WTC11 (cell line): Measurements from ENCODE around the gene POU3F2. TPM values are rescaled to one million over a fixed set of nuclear protein-coding genes. Genes with fewer than 3 reads are reported as not detected.

Experiments
- ATAC-seq: fragments of 200-7000 bp; cut with Tn5 transposase; 2 replicates; pipeline ENCODE4 v1.10.0; 2021; ENCODE audit warnings: mild to moderate bottlenecking, moderate library complexity
- CTCF ChIA-PET: fragments of 300-600 bp; sonication (Branson Sonifier 250); formaldehyde crosslinking; loops from one replicate; lab custom pipeline; 2021; ENCODE audit warnings: antibody characterized with exemption; lab: Charles Lee
- POLR2A ChIA-PET: fragments of 350-600 bp; sonication (Branson Sonifier 250); formaldehyde crosslinking; loops from one replicate; lab custom pipeline; 2021; ENCODE audit warnings: antibody characterized with exemption; lab: Charles Lee
- DNase-seq: peaks from one replicate; pipeline ENCODE4 v3.0.0; 2021; ENCODE audit warnings: low spot score
- H3K27ac Mint-ChIP-seq: 2 replicates; pipeline ENCODE4 v1.8.0; 2021; ENCODE audit warnings: mixed read lengths
- H3K27me3 Mint-ChIP-seq: 2 replicates; pipeline ENCODE4 v1.8.0; 2021; ENCODE audit warnings: low read depth, mild to moderate bottlenecking, moderate library complexity, mixed read lengths
- H3K36me3 Mint-ChIP-seq: 2 replicates; pipeline ENCODE4 v1.8.0; 2021; ENCODE audit warnings: mixed read lengths
- H3K4me1 Mint-ChIP-seq: 2 replicates; pipeline ENCODE4 v1.8.0; 2022; ENCODE audit warnings: mixed read lengths
- H3K4me3 Mint-ChIP-seq: 2 replicates; pipeline ENCODE4 v1.8.0; 2021; ENCODE audit warnings: mild to moderate bottlenecking, moderate library complexity, mixed read lengths
- H3K9me3 Mint-ChIP-seq: 2 replicates; pipeline ENCODE4 v1.8.0; 2021; ENCODE audit warnings: mixed read lengths
- CREM ChIP-seq: sonication (generic); formaldehyde crosslinking; IDR thresholded peaks from 2 replicates; pipeline ENCODE4 v1.8.1; 2022; ENCODE audit warnings: mild to moderate bottlenecking, missing genetic modification reagents, moderate library complexity
- ELF4 ChIP-seq: sonication (generic); formaldehyde crosslinking; IDR thresholded peaks from 2 replicates; pipeline ENCODE4 v1.8.1; 2022; ENCODE audit warnings: low read depth, mild to moderate bottlenecking, moderate library complexity, missing genetic modification reagents
- FOXK1 ChIP-seq: sonication (generic); formaldehyde crosslinking; IDR thresholded peaks from 2 replicates; pipeline ENCODE4 v1.8.0; 2022; ENCODE audit warnings: mild to moderate bottlenecking, moderate library complexity, missing genetic modification reagents
- GABPB1 ChIP-seq: sonication (generic); formaldehyde crosslinking; IDR thresholded peaks from 2 replicates; pipeline ENCODE4 v1.8.1; 2023; ENCODE audit warnings: mild to moderate bottlenecking, missing genetic modification reagents
- GTF2I ChIP-seq: fragments of 250-450 bp; sonication (Bioruptor Pico); conservative IDR thresholded peaks from 2 replicates; pipeline ENCODE4 v1.4.0; 2021; ENCODE audit warnings: mild to moderate bottlenecking
- IRF2 ChIP-seq: sonication (generic); formaldehyde crosslinking; IDR thresholded peaks from 2 replicates; pipeline ENCODE4 v1.8.0; 2022; ENCODE audit warnings: low read depth, missing genetic modification reagents, borderline replicate concordance
- KAT7 ChIP-seq: sonication (generic); formaldehyde crosslinking; IDR thresholded peaks from 2 replicates; pipeline ENCODE4 v1.8.1; 2023; ENCODE audit warnings: missing genetic modification reagents, mild to moderate bottlenecking, borderline replicate concordance
- NR3C1 ChIP-seq: sonication (generic); formaldehyde crosslinking; conservative IDR thresholded peaks from 2 replicates; pipeline ENCODE4 v1.8.1; 2023; ENCODE audit warnings: low read depth, mild to moderate bottlenecking, missing genetic modification reagents
- RELA ChIP-seq: sonication (generic); formaldehyde crosslinking; IDR thresholded peaks from 2 replicates; pipeline ENCODE4 v1.8.1; 2022; ENCODE audit warnings: missing genetic modification reagents, mild to moderate bottlenecking, borderline replicate concordance
- SMAD4 ChIP-seq: sonication (generic); formaldehyde crosslinking; IDR thresholded peaks from 2 replicates; pipeline ENCODE4 v1.8.0; 2022; ENCODE audit warnings: mild to moderate bottlenecking, missing genetic modification reagents
- SOX15 ChIP-seq: fragments of 250-450 bp; sonication (Bioruptor Pico); IDR thresholded peaks from 2 replicates; pipeline ENCODE4 v1.9.0; 2021; ENCODE audit warnings: mild to moderate bottlenecking
- TEAD1 ChIP-seq: sonication (generic); formaldehyde crosslinking; IDR thresholded peaks from 2 replicates; pipeline ENCODE4 v1.8.0; 2022; ENCODE audit warnings: mild to moderate bottlenecking, missing genetic modification reagents
- ZNF317 ChIP-seq: sonication (generic); formaldehyde crosslinking; IDR thresholded peaks from 2 replicates; pipeline ENCODE4 v1.8.1; 2023; ENCODE audit warnings: low read depth, mild to moderate bottlenecking, moderate library complexity, missing genetic modification reagents, borderline replicate concordance
- ZNF416 ChIP-seq: fragments of 250-450 bp; sonication (Bioruptor Pico); IDR thresholded peaks from 2 replicates; pipeline ENCODE4 v1.9.0; 2021; ENCODE audit warnings: mild to moderate bottlenecking, inconsistent platforms
- ZNF671 ChIP-seq: fragments of 250-450 bp; sonication (Bioruptor Pico); IDR thresholded peaks from 2 replicates; pipeline ENCODE4 v1.8.0; 2021; ENCODE audit warnings: mild to moderate bottlenecking
- total RNA-seq: library from RNA; stranded (reverse); gene quantifications from 3 replicates; pipeline ENCODE4 v1.2.3, GENCODE V29; 2021
- TF ChIP-seq, protein P1 (sequence below): sonication (generic); formaldehyde crosslinking; IDR thresholded peaks from 2 replicates; pipeline ENCODE4 v1.8.0; 2023; ENCODE audit warnings: missing genetic modification reagents
- TF ChIP-seq, protein P2 (sequence below): sonication (generic); formaldehyde crosslinking; IDR thresholded peaks from 2 replicates; pipeline ENCODE4 v1.8.1; 2023; ENCODE audit warnings: mild to moderate bottlenecking, missing genetic modification reagents, moderate library complexity
- TF ChIP-seq, protein P3 (sequence below): sonication (generic); formaldehyde crosslinking; IDR thresholded peaks from 2 replicates; pipeline ENCODE4 v1.8.0; 2022; ENCODE audit warnings: mild to moderate bottlenecking, missing genetic modification reagents
- TF ChIP-seq, protein P4 (sequence below): sonication (generic); formaldehyde crosslinking; conservative IDR thresholded peaks from 2 replicates; pipeline ENCODE4 v1.8.1; 2023; ENCODE audit warnings: mild to moderate bottlenecking, low read depth, missing genetic modification reagents, moderate library complexity
- TF ChIP-seq, protein P5 (sequence below): fragments of 250-450 bp; sonication (Bioruptor Pico); conservative IDR thresholded peaks from 2 replicates; pipeline ENCODE4 v1.9.0; 2021; ENCODE audit warnings: mild to moderate bottlenecking
- TF ChIP-seq, protein P6 (sequence below): sonication (generic); formaldehyde crosslinking; IDR thresholded peaks from 2 replicates; pipeline ENCODE4 v1.8.1; 2023; ENCODE audit warnings: mild to moderate bottlenecking, missing genetic modification reagents

POU3F2 gene
- total RNA-seq, 1 experiment from 2014 or later, result 0.07 TPM

DNA sequence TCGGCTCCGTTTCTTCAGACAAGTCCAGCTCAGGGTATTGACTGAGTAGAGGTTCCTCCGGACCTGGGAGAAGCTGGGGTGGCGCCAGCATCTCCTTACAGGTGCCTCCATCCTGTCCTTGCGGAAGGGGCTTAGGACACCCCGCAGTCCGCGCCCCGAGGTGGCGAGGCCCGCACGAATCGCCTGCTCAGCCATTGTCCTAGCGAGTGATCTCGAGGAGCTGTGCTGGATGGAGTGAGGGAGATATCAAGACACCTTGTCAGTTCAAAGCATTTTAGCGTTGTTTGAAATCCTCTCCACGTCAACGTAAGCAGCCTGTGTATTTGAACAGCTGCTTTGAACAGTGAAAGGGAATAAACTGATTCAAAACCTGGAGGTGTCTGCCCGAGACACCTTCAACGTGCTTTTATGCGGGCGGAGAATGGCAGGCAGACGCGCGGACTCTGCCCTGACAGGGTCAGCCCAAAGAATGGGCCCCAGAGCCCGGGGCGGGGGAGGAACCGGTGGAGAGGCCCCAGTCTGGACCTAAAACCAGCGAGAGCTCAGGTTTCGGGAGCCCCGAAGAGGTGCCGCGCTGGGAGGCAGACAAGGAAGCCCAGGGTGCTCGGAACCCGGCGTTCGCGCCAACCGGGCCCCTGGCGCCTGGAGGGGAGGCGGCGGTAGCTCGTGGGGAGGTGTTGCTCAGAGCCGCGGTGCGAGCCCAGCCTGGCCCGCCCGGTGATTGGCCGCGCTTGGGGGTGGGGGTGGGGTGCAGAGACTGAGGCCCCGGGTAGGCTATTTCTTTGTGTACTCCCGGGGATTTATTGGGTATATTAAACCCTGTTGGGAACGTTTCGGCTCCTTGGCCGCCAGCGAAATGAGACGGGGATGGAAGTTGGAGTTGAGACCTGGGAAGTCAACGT lies 3.1 kb upstream of the POU3F2 start (continued):
- TF ChIP-seq GTF2I (CRISPR knock-in tag) (no peak), ZNF671 (CRISPR knock-in tag) (no peak), FOXK1 (CRISPR knock-in tag) (no peak), NR3C1 (CRISPR knock-in tag) (no peak), RELA (no peak), SMAD4 (no peak), ZNF317 (CRISPR knock-in tag) (no peak), ZNF416 (CRISPR knock-in tag) (no peak), SOX15 (CRISPR knock-in tag) (no peak), TEAD1 (CRISPR knock-in tag) (no peak)
- TF ChIP-seq, protein P1, sequence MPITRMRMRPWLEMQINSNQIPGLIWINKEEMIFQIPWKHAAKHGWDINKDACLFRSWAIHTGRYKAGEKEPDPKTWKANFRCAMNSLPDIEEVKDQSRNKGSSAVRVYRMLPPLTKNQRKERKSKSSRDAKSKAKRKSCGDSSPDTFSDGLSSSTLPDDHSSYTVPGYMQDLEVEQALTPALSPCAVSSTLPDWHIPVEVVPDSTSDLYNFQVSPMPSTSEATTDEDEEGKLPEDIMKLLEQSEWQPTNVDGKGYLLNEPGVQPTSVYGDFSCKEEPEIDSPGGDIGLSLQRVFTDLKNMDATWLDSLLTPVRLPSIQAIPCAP (CRISPR knock-in tag), result no peak

DNA sequence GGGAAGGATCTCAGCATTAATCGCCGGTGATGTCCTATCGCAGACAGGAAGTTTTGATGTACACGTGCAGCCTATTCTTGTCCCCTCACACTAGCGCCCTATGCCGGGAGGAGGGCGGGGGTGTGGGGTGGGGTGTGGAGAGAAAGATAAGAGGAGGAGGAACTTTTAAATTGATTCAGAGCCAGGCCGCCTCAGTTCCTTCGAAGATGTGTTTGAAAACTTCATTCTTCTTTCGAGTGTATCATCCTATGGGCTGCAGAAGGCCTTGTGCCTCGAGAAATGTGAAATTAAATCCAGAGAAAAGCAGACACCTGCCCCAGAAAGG lies 2.5 kb upstream of the POU3F2 start:
- CTCF ChIA-PET, result interaction anchor here (0.8 to 1.5 kb wide), 6 partner anchors 11 to 1391 kb away, joined by 3 to 6 read pairs (median 4); no protein-coding TSS in a partner anchor
- Mint-ChIP-seq H3K27me3 (peaks cover 97% of the 10 kb centered on the region), H3K9me3 (no peaks in the 10 kb centered on the region), H3K4me1 (peaks cover 59% of the 10 kb centered on the region), H3K36me3 (no peaks in the 10 kb centered on the region), H3K27ac (no peak overlapping the region), H3K4me3 (peak overlapping the region; percentile 69)
- POLR2A ChIA-PET, result no interaction called here
- DNase-seq (no peak), ATAC-seq (no peak)
- TF ChIP-seq KAT7 (no peak), ELF4 (CRISPR knock-in tag) (no peak), IRF2 (no peak), FOXK1 (CRISPR knock-in tag) (no peak), GABPB1 (CRISPR knock-in tag) (no peak), CREM (CRISPR knock-in tag) (no peak), GTF2I (CRISPR knock-in tag) (no peak)
- TF ChIP-seq, protein P2, sequence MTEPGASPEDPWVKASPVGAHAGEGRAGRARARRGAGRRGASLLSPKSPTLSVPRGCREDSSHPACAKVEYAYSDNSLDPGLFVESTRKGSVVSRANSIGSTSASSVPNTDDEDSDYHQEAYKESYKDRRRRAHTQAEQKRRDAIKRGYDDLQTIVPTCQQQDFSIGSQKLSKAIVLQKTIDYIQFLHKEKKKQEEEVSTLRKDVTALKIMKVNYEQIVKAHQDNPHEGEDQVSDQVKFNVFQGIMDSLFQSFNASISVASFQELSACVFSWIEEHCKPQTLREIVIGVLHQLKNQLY (CRISPR knock-in tag), result no peak
- TF ChIP-seq, protein P3, sequence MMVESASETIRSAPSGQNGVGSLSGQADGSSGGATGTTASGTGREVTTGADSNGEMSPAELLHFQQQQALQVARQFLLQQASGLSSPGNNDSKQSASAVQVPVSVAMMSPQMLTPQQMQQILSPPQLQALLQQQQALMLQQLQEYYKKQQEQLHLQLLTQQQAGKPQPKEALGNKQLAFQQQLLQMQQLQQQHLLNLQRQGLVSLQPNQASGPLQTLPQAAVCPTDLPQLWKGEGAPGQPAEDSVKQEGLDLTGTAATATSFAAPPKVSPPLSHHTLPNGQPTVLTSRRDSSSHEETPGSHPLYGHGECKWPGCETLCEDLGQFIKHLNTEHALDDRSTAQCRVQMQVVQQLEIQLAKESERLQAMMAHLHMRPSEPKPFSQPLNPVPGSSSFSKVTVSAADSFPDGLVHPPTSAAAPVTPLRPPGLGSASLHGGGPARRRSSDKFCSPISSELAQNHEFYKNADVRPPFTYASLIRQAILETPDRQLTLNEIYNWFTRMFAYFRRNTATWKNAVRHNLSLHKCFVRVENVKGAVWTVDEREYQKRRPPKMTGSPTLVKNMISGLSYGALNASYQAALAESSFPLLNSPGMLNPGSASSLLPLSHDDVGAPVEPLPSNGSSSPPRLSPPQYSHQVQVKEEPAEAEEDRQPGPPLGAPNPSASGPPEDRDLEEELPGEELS (CRISPR knock-in tag), result no peak
- TF ChIP-seq, protein P4, sequence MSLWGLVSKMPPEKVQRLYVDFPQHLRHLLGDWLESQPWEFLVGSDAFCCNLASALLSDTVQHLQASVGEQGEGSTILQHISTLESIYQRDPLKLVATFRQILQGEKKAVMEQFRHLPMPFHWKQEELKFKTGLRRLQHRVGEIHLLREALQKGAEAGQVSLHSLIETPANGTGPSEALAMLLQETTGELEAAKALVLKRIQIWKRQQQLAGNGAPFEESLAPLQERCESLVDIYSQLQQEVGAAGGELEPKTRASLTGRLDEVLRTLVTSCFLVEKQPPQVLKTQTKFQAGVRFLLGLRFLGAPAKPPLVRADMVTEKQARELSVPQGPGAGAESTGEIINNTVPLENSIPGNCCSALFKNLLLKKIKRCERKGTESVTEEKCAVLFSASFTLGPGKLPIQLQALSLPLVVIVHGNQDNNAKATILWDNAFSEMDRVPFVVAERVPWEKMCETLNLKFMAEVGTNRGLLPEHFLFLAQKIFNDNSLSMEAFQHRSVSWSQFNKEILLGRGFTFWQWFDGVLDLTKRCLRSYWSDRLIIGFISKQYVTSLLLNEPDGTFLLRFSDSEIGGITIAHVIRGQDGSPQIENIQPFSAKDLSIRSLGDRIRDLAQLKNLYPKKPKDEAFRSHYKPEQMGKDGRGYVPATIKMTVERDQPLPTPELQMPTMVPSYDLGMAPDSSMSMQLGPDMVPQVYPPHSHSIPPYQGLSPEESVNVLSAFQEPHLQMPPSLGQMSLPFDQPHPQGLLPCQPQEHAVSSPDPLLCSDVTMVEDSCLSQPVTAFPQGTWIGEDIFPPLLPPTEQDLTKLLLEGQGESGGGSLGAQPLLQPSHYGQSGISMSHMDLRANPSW (CRISPR knock-in tag), result no peak
- TF ChIP-seq, protein P5, sequence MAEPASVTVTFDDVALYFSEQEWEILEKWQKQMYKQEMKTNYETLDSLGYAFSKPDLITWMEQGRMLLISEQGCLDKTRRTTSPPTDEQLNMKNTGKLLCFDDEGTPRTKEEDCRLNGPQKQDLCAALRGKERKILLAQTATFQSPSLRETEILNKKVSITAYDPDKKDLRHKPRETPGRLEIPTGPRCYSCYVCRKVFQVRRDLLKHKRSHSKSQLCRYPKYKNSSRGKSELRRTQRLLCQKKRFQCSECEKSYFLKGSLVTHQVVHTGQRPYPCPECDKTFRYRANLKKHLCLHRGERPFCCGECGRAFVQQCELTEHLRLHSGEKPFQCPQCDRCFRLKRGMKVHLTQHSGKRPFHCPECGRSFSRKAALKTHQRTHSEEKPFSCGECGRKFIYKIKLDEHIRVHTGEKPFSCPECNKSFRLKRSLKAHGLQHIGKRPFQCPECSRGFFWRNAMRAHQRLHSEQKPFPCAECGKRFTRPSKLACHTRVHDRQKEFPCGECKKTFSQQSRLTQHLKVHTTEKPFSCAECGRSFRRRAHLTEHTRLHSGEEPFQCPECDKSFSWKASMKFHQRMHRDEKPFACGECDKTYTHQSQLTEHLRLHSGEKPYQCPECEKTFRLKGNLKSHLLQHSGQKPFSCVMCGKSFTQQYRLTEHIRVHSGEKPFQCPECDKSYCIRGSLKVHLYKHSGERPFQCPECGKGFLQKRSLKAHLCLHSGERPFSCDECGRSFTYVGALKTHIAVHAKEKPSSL (CRISPR knock-in tag), result no peak
- TF ChIP-seq, protein P6, sequence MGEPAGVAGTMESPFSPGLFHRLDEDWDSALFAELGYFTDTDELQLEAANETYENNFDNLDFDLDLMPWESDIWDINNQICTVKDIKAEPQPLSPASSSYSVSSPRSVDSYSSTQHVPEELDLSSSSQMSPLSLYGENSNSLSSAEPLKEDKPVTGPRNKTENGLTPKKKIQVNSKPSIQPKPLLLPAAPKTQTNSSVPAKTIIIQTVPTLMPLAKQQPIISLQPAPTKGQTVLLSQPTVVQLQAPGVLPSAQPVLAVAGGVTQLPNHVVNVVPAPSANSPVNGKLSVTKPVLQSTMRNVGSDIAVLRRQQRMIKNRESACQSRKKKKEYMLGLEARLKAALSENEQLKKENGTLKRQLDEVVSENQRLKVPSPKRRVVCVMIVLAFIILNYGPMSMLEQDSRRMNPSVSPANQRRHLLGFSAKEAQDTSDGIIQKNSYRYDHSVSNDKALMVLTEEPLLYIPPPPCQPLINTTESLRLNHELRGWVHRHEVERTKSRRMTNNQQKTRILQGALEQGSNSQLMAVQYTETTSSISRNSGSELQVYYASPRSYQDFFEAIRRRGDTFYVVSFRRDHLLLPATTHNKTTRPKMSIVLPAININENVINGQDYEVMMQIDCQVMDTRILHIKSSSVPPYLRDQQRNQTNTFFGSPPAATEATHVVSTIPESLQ (CRISPR knock-in tag), result no peak
